NCI-H128 (cell line): ENCODE results near the gene GDF10.

Experiments used
- DNase-seq: peaks from one replicate; lab custom pipeline; 2025; ENCODE audit not compliant: unreplicated experiment; lab: John Stamatoyannopoulos, UW

Gene GDF10

DNA sequence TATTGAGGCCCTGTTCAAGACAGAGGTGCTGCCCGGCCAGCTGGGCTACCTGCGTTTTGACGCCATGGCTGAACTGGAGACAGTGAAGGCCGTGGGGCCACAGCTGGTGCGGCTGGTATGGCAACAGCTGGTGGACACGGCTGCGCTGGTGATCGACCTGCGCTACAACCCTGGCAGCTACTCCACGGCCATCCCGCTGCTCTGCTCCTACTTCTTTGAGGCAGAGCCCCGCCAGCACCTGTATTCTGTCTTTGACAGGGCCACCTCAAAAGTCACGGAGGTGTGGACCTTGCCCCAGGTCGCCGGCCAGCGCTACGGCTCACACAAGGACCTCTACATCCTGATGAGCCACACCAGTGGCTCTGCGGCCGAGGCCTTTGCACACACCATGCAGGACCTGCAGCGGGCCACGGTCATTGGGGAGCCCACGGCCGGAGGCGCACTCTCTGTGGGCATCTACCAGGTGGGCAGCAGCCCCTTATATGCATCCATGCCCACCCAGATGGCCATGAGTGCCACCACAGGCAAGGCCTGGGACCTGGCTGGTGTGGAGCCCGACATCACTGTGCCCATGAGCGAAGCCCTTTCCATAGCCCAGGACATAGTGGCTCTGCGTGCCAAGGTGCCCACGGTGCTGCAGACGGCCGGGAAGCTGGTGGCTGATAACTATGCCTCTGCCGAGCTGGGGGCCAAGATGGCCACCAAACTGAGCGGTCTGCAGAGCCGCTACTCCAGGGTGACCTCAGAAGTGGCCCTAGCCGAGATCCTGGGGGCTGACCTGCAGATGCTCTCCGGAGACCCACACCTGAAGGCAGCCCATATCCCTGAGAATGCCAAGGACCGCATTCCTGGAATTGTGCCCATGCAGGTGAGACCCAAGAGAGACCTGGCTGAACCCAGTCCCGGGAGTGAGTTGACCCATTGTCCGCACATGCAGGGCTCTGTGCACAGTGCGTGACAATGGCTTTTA is 51.0 kb downstream of the GDF10 start:
- DNase-seq: no peak

DNA sequence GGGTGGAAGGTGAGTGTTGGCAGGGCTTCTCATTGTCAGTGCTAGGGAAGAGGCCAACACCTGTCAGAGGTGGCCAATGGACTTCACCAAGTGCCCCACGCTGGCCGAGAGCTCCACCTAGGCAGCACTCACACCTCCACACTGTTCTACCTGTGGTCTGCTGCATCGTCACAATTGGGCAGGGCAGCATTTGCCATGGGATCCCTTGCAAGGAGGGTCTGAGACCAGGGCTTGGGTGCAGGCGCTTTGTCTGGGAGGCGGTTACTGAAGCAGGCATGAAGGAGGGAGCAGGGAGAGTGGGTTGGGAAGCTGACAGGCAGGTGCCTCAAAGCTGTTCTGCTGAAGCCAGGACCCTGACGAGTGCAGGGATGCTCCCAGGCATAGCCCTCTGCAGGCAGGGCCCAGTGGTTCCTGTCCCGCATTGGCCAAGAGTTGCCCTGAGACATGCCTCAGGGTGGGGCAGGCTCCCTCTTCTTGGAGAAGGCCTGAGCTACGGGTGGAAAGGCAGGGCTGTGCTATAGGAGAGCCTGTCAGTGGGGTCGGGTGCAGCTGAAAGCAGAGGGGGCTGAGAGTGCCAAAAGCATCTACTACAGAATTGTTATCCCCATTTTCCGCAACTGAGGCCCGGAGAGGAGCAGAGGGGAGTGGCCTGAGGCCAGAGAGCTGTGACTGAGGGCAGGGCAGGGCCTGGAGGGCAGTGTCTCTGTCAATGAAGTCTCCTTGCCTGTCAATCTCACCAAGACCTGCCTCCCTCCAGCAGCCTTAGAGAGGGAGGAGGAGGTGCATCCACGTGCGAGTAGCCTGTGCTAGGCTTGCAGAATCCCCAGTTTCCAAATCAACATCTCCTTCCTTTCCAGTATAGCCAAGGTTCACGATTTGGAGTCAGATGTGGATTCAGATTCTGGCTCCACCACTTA is 52.2 kb downstream of the GDF10 start:
- DNase-seq: no peak

DNA sequence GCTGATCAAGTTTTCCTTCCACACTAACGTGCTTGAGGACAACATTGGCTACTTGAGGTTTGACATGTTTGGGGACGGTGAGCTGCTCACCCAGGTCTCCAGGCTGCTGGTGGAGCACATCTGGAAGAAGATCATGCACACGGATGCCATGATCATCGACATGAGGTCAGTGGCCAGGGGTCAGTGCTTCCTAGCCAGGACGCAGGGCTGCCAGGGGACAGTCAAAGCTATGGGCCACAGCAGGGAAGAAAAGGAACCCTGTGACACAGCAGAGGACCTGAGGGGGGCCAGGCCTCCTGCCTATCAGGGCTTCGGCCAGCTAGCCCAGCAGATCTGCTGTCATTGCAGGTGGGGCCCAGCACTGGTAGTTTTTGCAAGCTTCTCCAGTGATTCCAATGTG is 53.4 kb downstream of the GDF10 start:
- no peak for DNase-seq

GRCh38 chr10:47354165-47354564 is 54.2 kb downstream of the GDF10 start:
- DNase-seq: no peak

- DNase-seq: no peak
Measured at GRCh38 chr10:47354900-47355299, 54.9 kb downstream of the GDF10 start.

DNA sequence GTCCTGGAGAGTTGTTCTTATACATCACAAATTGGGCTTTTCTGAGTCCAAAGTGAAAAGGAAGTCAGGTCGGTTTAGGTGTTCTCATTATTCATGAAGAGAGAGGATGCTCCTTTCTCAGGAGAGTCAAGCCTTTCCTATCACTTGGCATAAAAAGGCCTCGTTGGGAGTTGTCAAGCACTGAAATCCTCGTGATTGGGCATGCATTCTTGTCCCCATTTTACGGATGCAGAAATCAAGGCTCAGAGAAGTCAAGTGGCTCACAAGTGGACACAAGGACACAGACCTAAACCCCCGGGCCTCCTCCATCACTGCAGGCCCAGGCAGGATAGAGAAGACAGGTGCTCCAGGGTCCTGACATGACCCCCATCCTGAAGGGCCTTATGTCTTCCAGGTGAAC is 56.7 kb downstream of the GDF10 start:
- DNase-seq: no peak

DNA sequence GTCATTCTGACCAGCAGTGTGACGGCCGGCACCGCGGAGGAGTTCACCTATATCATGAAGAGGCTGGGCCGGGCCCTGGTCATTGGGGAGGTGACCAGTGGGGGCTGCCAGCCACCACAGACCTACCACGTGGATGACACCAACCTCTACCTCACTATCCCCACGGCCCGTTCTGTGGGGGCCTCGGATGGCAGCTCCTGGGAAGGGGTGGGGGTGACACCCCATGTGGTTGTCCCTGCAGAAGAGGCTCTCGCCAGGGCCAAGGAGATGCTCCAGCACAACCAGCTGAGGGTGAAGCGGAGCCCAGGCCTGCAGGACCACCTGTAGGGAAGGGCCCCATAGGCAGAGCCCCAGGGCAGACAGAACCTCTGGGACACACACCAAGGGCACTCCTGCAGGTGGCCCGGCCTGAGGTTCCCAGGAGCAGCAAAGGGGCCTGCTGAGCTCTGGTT is 57.2 kb downstream of the GDF10 start:
- DNase-seq: no peak

DNA sequence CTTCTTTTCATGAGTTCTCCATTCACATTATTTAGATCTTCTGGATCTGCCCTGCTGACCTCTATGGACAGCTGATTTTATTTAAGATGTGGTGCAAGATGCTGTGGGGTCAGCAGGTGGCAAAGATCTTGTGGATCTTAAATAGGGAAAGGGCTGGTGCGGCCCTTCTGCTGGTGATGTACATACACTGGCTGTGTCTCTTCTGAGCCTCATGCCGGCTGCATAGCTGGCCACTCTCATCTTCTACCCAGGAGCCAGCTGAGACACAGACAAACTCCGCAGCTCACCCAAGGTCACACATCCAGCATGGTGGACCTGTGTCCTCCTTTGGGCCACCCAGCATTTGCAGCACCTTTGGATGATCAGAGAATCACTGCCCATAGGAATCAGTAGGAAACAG is 57.9 kb downstream of the GDF10 start:
- DNase-seq: no peak

- DNase-seq: no peak
Measured at GRCh38 chr10:47358457-47358856, 58.5 kb downstream of the GDF10 start.

- no peak for DNase-seq
Measured at GRCh38 chr10:47359101-47359500, 59.1 kb downstream of the GDF10 start.

DNA sequence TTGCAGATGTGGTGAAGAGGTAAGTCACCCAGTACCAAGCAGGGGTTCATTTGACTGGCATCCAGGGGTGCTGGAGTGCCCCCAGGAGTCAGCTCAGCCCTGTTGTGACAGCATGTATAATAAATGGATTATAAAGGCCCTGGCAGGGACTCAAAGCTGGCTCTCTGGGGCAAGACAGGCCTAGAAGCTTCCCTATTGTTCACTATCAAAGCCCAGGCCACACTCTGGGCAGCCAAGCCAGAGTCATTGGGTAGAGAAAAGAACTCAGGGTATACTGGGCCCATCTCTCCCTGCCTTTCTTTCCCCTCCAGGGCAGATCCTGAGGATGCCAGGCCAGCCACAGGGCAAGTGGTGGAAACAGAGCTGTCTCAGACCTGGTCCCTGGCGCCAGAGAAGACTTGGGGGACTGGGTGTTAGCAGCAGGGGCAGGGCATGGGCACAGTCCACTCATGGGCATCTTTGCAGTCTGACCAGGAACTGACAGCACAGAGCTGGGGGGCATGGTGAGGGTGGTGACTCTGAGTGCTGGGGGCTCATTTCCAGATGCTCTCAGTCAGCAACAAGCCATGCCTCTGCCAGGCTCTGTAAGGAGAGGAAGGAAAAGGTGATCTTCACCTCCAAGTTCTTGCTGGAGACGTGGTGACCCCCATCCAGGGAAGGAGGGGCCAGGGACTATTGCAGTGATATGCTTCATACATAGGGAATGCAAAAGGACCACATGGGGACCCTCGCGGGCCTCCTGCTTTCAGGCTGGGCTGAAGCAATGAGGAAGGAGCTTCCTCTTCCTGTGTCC is 59.8 kb downstream of the GDF10 start:
- DNase-seq: no peak

DNA sequence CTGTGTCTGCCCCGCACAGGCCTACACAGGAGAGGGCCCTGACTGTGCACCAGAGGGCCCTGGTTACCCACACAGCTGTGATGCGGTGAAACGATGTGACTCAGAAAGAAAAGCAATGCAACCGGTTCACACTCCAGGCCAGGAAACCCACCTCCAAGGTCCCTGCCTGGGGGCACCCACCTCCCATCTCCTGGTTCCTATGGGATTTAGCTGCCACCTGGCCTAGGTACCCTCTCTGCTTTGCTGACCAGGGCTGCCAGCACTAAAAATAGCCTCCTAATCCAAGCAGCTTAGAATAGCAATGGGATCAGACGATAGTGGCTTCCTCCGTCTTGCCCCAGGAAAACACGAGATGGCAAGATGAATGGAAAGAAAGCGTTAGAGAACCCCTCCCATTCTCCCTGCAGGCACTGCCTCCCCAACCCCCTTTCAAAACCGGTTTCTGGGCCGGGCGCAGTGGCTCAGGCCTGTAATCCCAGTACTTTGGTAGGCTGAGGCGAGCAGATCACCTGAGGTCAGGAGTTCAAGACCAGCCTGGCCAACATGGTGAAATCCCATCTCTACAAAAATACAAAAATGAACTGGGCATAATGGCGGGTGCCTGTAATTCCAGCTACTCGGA is 60.5 kb downstream of the GDF10 start:
- DNase-seq: no peak

GRCh38 chr10:47361293-47361692 is 61.3 kb downstream of the GDF10 start:
- no peak for DNase-seq

GRCh38 chr10:47362199-47362598 is 62.2 kb downstream of the GDF10 start:
- DNase-seq: no peak
